Measurements from ENCODE around the gene GALP.
A peak's percentile ranks its signal among the peaks of the same experiment; 100 is the strongest.

Gene GALP

DNA sequence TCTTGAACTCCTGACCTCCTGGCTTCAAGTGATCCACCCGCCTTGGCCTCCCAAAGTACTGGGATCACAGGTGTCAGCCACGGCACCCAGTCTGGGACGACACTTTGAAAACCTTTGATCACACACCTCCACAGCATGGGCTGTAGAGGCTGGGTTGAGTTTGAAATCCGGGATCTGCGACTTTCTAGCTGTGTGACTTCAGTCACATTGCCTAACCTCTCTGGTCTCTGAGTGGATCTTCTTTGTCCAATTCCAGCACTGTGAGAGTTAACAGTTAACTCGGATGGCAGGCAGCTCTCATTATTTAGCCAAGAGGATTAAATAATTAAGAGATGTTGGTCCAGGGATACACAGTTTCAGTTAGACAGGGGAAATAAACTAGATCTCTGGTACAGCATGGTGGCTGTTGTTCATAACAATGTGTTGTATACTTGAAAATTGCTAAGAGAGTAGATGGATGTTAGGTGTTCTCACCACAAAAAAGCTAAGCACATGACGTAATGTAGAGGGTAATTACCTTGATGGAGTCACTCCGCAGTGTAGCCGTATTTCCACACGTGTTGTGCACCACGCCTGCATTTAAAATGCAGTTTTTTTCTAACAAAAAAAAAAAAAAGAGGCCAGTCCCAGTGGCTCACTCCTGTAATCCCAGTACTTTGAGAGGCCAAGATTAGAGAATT, 1.9 kb downstream of the GALP start:
- TF ChIP-seq ZC3H10 (CRISPR knock-in tag; IDR thresholded peaks at IDR 0.05): no peak
- no peak for TF ChIP-seq OSR1 (CRISPR knock-in tag; IDR thresholded peaks at IDR 0.05)
- TF ChIP-seq, protein P1, sequence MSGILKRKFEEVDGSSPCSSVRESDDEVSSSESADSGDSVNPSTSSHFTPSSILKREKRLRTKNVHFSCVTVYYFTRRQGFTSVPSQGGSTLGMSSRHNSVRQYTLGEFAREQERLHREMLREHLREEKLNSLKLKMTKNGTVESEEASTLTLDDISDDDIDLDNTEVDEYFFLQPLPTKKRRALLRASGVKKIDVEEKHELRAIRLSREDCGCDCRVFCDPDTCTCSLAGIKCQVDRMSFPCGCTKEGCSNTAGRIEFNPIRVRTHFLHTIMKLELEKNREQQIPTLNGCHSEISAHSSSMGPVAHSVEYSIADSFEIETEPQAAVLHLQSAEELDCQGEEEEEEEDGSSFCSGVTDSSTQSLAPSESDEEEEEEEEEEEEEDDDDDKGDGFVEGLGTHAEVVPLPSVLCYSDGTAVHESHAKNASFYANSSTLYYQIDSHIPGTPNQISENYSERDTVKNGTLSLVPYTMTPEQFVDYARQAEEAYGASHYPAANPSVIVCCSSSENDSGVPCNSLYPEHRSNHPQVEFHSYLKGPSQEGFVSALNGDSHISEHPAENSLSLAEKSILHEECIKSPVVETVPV (CRISPR knock-in tag; IDR thresholded peaks at IDR 0.05): no peak
- TF ChIP-seq BACH2 (CRISPR knock-in tag; IDR thresholded peaks at IDR 0.05; ENCODE audit: borderline replicate concordance): no peak
- TF ChIP-seq, protein P2, sequence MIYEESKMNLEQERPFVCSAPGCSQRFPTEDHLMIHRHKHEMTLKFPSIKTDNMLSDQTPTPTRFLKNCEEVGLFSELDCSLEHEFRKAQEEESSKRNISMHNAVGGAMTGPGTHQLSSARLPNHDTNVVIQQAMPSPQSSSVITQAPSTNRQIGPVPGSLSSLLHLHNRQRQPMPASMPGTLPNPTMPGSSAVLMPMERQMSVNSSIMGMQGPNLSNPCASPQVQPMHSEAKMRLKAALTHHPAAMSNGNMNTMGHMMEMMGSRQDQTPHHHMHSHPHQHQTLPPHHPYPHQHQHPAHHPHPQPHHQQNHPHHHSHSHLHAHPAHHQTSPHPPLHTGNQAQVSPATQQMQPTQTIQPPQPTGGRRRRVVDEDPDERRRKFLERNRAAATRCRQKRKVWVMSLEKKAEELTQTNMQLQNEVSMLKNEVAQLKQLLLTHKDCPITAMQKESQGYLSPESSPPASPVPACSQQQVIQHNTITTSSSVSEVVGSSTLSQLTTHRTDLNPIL (CRISPR knock-in tag; IDR thresholded peaks at IDR 0.05; ENCODE audit: low read depth): no peak
- TF ChIP-seq ESRRG (CRISPR knock-in tag; IDR thresholded peaks at IDR 0.05): no peak
- TF ChIP-seq ZFP3 (CRISPR knock-in tag; IDR thresholded peaks at IDR 0.05): no peak
- TF ChIP-seq TCF4 (CRISPR knock-in tag; IDR thresholded peaks at IDR 0.05; ENCODE audit: borderline replicate concordance): no peak
- ATAC-seq: no peak

DNA sequence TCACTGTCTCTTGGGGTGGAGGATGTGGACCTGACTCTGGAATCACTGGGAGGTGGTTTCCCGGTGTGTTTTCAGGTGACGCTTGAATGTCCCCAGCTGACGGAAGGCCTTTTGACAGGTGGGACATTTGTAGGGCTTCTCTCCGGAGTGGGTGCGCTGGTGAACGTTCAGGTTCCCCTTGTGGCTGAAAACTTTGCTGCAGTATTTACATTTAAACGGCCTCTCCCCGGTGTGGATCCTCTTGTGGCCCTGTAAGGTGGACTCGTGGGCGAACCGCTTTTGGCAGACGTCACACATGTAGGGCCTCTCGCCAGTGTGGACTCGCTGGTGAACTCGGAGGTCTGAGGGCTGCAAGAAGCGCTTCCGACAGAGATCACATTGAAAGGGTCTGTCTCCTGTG, 14.0 kb downstream of the GALP start:
- TF ChIP-seq RARB (CRISPR knock-in tag; IDR thresholded peaks at IDR 0.05) (no peak), ZNF565 (CRISPR knock-in tag; conservative IDR thresholded peaks at IDR 0.05; ENCODE audit: low read depth) (no peak), ZNF70 (CRISPR knock-in tag; IDR thresholded peaks at IDR 0.05) (no peak), ISL1 (CRISPR knock-in tag; IDR thresholded peaks at IDR 0.05) (no peak), OSR1 (CRISPR knock-in tag; IDR thresholded peaks at IDR 0.05) (no peak), SNAI2 (CRISPR knock-in tag; IDR thresholded peaks at IDR 0.05) (no peak), ZC3H10 (CRISPR knock-in tag; IDR thresholded peaks at IDR 0.05) (no peak), ZFP30 (CRISPR knock-in tag; IDR thresholded peaks at IDR 0.05) (no peak), ARNTL (CRISPR knock-in tag; IDR thresholded peaks at IDR 0.05; ENCODE audit: borderline replicate concordance, low read depth) (no peak), TOX (CRISPR knock-in tag; IDR thresholded peaks at IDR 0.05; ENCODE audit: borderline replicate concordance) (no peak), ZFP3 (CRISPR knock-in tag; IDR thresholded peaks at IDR 0.05) (no peak), ESRRG (CRISPR knock-in tag; IDR thresholded peaks at IDR 0.05) (no peak), CSDC2 (CRISPR knock-in tag; IDR thresholded peaks at IDR 0.05) (no peak)
- TF ChIP-seq, protein P3, sequence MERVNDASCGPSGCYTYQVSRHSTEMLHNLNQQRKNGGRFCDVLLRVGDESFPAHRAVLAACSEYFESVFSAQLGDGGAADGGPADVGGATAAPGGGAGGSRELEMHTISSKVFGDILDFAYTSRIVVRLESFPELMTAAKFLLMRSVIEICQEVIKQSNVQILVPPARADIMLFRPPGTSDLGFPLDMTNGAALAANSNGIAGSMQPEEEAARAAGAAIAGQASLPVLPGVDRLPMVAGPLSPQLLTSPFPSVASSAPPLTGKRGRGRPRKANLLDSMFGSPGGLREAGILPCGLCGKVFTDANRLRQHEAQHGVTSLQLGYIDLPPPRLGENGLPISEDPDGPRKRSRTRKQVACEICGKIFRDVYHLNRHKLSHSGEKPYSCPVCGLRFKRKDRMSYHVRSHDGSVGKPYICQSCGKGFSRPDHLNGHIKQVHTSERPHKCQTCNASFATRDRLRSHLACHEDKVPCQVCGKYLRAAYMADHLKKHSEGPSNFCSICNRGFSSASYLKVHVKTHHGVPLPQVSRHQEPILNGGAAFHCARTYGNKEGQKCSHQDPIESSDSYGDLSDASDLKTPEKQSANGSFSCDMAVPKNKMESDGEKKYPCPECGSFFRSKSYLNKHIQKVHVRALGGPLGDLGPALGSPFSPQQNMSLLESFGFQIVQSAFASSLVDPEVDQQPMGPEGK (CRISPR knock-in tag; IDR thresholded peaks at IDR 0.05; ENCODE audit: borderline replicate concordance): no peak
- TF ChIP-seq, protein P1 (CRISPR knock-in tag; IDR thresholded peaks at IDR 0.05): no peak
- TF ChIP-seq, protein P2 (CRISPR knock-in tag; IDR thresholded peaks at IDR 0.05; ENCODE audit: low read depth): no peak
- TF ChIP-seq, protein P4, sequence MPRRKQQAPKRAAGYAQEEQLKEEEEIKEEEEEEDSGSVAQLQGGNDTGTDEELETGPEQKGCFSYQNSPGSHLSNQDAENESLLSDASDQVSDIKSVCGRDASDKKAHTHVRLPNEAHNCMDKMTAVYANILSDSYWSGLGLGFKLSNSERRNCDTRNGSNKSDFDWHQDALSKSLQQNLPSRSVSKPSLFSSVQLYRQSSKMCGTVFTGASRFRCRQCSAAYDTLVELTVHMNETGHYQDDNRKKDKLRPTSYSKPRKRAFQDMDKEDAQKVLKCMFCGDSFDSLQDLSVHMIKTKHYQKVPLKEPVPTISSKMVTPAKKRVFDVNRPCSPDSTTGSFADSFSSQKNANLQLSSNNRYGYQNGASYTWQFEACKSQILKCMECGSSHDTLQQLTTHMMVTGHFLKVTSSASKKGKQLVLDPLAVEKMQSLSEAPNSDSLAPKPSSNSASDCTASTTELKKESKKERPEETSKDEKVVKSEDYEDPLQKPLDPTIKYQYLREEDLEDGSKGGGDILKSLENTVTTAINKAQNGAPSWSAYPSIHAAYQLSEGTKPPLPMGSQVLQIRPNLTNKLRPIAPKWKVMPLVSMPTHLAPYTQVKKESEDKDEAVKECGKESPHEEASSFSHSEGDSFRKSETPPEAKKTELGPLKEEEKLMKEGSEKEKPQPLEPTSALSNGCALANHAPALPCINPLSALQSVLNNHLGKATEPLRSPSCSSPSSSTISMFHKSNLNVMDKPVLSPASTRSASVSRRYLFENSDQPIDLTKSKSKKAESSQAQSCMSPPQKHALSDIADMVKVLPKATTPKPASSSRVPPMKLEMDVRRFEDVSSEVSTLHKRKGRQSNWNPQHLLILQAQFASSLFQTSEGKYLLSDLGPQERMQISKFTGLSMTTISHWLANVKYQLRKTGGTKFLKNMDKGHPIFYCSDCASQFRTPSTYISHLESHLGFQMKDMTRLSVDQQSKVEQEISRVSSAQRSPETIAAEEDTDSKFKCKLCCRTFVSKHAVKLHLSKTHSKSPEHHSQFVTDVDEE (CRISPR knock-in tag; IDR thresholded peaks at IDR 0.05): no peak
- ATAC-seq: 0 out of 3 replicates have a peak, but pooled peaks have one; percentile 32
